GM19463 (cell line): ENCODE data around the gene MAGEB2.
"Not testable (repeated sequence)": the region's sequence is repeated elsewhere in the genome, so short reads cannot be mapped to it uniquely, and the experiment has no call there.

Experiments used
- ATAC-seq: cut with Tn5 transposase; IDR thresholded peaks from one replicate; pipeline ENCODE4 v1.9.1; 2021; ENCODE audit warnings: mild to moderate bottlenecking, moderate library complexity; ENCODE audit not compliant: unreplicated experiment

Gene MAGEB2, protein sequence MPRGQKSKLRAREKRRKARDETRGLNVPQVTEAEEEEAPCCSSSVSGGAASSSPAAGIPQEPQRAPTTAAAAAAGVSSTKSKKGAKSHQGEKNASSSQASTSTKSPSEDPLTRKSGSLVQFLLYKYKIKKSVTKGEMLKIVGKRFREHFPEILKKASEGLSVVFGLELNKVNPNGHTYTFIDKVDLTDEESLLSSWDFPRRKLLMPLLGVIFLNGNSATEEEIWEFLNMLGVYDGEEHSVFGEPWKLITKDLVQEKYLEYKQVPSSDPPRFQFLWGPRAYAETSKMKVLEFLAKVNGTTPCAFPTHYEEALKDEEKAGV

DNA sequence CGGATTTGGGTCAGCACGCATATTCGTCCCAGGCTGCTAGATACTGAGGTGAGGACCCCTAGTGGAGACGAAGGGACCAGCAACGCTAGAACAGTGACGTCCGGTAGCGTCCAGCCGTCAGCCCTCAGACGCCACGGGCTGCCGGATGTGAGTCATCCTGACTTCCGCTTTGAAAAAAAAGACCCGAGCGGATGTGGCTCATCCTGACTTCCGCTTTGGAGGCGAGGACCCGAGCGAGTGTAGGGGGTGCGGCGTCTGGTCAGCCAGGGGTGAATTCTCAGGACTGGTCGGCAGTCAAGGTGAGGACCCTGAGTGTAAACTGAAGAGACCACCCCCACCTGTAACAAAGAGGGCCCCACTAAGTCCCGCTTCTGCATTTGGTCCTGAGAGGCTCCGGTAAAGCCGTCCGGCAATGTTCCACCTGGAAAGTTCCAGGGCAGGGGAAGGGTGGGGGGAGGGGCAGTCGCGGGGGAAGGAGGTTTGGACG, at the start of gene MAGEB2:
TSS of gene MAGEB2 (plus strand) at position 207 of the 487 bp plus-strand sequence. CDS start 3,018 bp downstream, outside the sequence.
- ATAC-seq, result no peak

DNA sequence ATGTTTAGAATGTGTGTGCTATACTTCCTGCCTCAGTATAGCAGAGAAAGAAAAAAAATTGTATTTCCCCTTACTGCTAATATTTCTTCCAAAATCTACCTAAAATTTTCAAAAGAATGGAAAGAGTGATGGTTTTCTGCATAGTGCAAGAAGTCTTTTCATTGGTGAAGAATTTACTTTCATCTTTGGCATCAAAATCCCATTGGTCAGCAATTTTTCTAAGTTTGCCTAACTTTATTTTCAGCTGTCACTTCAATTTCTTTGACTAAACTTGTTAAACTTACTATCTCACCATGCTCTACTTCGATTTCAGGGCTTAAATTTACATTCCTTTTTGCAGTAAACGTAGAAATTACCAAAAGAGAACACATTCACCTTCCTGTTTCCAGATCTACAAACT, 44.5 kb upstream of the MAGEB2 start:
- no peak for ATAC-seq

DNA sequence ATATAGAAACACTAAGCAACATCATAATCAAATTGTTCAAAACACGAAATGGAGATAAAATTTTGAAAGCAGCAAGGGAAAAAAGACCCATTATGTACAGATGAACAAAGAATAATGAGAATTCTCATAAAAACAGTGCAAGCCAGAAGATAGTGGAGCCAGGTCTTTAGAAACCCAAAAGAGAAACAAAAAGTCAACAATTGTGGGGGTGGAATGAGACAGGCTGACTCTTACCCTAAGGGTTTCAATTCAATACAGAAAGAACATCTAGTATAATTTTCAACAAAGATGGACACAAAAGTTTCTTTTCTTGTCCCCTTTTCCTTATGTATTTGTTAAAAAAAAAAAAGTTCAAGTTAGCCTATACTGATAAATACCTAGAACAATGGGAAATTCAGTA, 34.0 kb upstream of the MAGEB2 start:
- no peak for ATAC-seq

DNA sequence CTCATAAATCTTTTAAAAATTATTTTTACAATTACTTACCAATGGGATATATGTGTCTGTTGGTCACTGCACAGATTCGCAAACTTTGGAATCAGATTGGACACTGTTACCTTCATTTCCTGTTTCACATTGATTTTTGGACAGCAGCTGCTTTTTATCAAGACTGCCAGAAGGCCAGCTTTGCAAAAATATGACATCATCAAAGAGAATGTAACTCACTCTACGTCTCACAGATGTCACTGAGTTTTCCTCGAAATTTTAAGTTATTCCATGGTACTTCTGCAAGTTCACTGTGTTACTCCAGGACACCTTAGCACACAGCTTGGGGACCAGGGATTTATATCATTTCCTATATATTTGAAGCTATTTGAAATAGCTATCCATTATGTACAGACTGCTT, 31.8 kb upstream of the MAGEB2 start:
- ATAC-seq, result no peak

DNA sequence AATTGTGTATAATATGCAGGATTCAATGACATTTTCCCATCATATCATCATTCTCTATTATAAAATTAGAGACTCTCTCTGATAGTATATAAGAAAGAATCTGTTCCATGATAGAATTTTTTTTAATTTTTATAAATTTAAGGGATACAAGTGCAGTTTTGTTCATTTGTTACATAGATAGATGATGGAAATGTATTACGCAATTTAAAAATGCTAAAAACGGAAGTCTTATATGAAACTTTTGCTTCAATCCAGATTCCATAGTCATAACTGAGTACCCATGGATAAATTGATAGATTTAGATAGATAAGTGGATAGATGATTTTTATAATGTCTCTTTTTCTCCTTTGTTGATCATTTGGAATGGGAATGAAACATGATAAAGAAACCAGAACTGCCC, 24.9 kb upstream of the MAGEB2 start:
- ATAC-seq, result no peak

DNA sequence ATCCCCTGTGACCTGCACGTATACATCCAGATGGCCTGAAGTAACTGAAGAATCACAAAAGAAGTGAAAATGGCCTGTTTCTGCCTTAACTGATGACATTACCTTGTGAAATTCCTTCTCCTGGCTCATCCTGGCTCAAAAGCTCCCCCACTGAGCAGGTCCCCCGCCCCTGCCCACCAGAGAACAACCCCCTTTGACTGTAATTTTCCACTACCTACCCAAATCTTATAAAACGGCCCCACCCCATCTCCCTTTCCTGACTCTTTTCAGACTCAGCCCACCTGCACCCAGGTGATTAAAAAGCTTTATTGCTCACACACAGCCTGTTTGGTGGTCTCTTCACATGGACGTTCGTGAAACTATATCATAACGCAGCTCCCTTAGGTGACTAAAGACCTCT, 21.5 kb upstream of the MAGEB2 start:
- not testable (repeated sequence) for ATAC-seq

DNA sequence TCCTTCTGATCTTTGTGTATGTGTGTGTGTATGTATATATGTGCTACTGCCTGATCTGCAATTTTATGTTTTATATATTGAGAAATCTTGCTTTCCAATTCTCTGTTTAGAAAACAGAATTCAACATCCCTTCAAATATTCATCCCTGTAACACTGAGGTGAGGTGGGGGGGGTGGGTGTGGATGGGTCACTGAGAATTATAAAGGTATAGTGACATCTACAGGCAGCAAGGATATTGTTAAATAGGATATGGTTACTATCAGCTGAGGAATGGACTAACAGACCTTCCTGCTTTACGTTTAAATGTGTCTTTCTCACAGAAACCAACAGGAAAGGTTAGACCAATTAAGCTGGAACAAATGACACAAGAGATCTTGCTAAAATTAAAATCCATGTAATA, 19.0 kb upstream of the MAGEB2 start:
- no peak for ATAC-seq

DNA sequence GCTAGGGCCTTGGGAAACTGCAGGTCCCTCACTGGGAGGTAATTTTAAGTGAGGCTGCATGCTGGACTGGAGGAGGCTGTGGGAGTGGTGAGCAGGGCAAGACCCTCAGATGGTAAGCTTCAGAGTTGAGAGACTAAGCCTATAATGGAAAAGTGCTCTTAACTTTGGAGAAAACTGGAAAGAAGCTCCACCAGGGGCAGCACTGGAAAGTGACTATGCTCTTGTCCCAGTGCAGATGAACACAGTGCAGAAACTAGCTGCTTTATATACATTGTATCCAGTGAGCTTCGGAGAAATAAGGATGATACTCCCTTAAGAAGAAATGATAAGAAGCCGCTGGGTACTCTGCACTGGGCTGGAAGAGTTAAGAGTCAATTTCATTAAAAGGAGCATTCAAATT, 3.2 kb upstream of the MAGEB2 start:
- ATAC-seq, result no peak

DNA sequence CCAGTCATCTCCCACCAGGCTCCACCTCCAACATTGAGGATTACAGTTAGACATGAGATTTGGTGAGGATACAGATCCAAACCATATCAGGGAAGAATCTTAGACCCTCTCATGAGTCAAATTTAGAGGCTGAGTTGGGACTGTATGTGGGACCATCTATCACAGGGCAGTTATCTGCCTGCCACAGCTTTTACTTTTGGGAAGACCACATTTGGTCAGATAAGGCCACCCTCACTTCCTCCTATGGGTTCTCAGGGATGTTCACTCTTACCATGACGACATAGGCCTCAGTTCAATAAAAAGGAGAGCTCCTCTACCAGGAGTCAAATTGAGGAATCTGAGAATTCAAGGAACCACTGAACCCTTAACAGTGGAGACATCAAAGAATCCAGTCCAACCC, 2.1 kb downstream of the MAGEB2 start:
- ATAC-seq, result no peak

DNA sequence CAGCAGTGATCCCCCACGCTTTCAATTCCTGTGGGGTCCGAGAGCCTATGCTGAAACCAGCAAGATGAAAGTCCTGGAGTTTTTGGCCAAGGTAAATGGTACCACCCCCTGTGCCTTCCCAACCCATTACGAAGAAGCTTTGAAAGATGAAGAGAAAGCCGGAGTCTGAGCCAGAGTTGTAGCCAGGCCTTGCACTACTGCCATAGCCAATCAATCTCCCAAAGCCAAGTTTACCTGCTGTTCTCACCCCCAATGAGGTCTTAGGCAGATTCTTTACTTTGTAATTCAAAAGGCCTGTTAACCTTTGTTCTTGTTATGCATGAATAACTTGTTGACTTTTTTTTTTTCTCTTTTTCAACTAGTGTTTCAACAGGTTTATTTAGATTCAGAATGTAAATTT, 4.0 kb downstream of the MAGEB2 start:
- no peak for ATAC-seq

DNA sequence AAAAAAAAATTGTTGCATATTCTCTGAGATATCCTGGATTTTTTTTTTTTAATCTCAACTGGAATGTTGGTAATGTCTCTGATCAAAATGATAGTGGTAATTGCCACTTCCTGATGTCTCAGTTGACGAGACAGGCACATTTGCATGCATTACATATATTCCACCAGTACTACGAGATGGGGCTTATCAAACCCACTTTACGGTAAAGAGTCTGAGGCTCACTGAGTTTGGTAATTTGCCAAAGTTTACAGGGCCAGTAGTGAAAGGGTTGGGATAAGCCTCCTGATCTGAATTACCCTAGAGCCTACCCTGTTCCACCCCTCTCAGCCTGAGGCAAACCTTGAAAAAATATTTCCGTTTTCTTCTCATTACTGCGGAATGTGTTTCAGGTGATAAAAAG, 5.3 kb downstream of the MAGEB2 start:
- no peak for ATAC-seq

DNA sequence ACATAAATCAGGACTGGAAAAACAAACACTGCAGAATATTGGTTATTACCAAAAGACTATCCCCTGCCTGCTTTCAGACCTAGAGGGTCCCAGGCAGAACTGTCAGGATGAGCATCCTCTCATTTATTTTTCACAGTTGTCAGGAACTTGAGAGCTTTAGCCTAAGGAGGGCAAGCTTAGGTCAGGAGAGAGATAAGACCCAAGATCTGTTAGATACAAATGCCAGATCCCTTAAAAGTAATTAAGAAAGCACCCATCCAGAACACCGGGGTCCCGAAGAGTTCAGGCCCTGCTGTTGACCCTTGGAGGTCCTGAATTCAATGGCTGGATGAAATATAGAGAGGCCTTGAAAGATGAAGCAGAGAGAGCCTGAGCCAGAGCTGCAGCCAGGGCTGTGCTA, 9.2 kb downstream of the MAGEB2 start:
- no peak for ATAC-seq

DNA sequence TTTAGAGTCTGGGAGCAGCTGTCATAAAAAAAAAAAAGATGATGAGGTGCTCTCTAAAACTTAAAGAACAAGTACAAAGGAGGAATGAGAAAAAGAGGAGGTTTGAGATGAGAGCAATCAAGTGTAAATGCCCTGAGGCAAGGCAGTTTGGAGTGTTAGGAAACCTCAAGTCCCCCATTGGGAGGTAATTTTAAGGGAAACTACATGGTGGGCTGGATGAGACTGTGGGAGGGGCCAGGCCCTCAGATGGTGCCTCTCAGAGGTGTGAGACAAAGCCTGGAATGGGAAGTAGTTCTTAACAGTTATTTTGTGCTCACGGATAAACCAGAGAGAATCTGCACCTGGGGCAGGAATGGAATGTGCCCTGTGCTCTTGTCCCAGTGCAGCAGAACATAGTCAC, 13.2 kb downstream of the MAGEB2 start:
- ATAC-seq, result no peak

DNA sequence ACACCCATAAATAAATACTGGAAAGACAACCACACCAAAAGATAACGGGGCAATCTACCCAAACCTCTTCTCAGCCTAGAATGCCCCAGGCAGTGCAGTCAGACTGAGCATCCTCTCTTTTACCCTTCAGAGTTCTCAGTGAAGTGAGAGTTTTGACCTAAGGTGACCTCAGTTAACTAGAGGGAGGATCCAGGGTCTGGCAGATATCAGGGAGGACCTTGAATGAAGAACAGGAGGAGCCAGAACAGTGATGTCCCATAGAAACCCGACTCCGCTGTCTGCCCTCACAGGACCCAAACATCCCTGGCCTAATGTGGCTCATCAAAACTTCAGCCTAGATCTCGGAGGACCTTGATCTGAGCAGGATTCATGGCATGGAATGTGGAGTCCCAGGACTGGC, 15.0 kb downstream of the MAGEB2 start, which contains the start of gene MAGEB3:
TSS of gene MAGEB3 (plus strand) at position 263 of the 400 bp plus-strand sequence. CDS start 5,268 bp downstream, outside the sequence.
- no peak for ATAC-seq

DNA sequence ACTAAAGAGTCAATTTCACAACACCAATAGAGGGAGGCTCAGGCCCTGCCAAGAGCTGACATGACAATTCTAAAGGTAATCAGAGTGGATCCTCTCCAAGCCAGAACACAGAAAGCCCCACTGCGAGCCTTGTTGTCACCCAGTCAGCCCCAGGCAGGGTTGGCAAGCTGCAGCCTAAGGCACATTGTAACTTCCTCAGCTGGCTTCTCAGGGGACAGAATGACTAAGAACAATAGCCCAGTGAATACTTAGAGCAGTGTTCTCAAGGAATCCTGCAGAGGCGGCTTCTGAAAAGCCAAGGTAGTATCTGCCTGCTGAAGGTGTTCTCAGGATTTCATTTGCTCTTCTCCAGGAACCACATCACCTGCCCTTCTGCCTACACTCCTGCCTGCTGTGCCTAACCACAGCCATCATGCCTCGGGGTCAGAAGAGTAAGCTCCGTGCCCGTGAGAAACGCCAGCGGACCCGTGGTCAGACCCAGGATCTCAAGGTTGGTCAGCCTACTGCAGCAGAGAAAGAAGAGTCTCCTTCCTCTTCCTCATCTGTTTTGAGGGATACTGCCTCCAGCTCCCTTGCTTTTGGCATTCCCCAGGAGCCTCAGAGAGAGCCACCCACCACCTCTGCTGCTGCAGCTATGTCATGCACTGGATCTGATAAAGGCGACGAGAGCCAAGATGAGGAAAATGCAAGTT, 26.5 kb downstream of the MAGEB2 start, which contains the start of gene MAGEB4:
TSS of gene MAGEB4 (plus strand) at position 277 of the 692 bp plus-strand sequence. CDS start at position 413, 136 bp downstream.
- peak; percentile 43 for ATAC-seq

DNA sequence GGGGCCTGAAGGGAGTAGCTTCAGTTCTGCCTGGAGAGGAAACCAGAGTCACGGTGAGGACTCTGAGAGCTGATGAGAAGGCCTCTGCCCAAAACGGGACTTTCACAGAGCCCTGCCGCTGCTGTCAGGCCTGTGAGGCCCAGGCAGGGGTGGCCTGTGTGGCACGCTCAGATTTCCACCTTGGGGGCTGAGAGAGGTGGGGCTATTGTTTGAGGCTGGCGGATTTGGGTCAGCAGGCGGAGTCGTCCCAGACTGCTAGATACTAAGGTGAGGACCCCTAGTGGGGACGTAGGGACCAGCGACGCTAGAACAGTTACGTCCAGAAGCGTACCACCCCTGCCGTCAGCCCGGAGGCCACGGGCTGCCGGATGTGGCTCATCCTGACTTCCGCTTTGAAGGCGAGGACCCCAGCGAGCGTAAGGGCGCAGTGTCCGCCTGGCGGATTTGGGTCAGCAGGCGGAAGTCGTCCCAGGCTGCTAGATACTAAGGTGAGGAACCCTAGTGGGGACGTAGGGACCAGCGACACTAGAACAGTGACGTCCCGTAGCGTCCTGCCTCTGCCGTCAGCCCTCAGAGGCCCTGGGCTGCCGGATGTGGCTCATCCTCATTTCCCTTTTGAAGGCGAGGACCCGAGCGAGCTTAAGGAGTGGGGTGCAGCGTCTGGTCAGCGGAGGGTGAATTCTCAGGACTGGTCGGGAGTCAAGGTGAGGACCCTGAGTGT, 31.6 kb downstream of the MAGEB2 start, which contains the start of gene MAGEB1:
TSS of gene MAGEB1 (plus strand) at position 378 of the 721 bp plus-strand sequence. CDS start 3,348 bp downstream, outside the sequence.
- no peak for ATAC-seq

DNA sequence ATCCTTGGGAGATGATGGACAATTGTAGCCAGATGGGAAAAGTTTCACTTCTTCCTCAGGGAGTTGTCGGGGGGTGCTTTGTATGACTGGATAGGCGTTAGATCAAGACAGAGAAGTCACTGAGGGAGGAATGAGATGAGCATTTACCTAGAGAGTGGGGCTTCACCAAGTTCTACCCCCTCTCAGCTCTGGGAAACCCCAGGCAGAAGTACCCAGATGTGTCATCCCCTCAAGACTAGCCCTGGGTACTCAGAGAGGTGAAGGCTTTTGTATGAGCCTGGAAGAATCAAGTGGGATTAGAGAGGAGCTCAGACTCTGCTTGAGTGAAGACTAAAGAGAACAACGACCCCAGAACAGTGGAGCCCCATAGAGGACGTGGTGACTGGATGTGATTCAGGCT, 33.5 kb downstream of the MAGEB2 start:
- ATAC-seq, result peak; percentile 79

DNA sequence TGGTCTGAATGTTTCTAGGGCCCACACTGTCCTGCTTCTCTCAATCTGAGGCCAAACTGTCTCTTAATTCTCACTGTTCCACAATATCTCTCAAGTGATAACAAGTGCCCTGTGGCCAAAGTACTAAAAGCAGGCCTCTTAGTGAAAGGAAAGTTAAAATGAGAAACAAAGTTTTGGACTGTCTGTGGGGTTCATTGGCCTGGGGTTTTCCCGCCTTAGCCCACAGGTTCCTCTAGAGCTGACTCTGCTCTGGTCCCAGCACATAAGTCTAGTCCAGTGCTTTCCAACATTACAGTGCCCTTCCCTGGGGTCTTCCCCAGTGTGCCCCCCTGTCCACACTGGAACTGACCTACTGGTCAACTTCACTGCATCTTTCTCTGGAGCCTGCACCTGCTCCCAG, 37.9 kb downstream of the MAGEB2 start:
- peak; percentile 48 for ATAC-seq

DNA sequence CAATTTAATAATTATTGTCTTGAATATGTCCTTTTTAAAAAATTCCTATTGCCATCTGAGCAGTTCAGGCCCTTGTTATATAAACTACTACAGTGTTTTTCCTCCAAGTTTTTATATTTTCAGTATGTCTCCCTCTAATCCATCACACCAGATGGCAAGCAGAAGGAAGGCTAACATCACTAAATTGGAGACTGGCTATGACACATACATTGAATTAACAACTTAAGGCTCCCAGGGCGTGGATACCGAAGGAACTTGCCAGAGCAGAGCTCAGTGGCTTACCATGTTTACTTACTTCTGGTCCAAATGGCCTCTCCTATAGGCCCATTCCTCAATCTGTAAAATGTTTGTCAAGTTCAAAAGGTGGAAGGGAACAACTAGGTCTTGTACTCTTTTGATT, 44.6 kb downstream of the MAGEB2 start:
- ATAC-seq, result no peak

DNA sequence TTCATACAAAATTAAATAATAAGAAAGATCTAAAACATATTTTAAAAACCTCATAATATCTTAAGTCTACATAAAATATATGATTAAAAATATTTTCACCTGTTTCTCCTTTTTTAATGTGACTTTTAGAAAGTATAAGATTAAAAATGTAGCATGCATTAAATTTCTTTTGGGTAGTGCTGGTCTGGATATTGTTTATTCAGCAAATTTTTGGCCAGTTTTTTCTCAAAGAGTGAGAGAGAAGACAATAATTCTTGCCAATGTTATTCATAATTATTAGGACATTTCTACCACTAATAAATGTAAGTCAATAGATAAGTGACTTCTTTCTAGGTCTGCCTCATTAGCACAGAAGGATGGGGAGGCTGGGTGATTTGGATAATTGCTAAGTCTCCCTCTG, 45.6 kb downstream of the MAGEB2 start:
- no peak for ATAC-seq

DNA sequence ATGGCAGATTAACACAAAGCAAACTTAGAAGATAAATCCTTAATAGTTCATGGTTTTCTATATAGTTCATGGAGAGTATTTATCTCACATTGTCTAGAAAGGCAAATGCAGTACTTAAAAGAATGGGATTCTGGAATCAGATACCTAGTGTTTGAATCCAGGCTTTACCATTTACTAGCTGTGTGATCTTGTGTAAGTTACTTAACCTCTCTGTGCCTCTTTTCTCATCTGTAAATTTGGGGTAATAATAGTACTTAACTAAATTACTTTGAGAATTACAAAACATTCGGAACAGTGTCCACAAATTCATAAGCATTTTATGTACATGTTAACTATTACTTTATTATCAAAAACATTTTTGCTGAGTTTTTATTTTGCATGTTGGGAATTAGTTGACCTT, 47.4 kb downstream of the MAGEB2 start:
- ATAC-seq, result no peak
